ENCODE measurements around the gene ZNF280D. TPM values are rescaled to one million over a fixed set of nuclear protein-coding genes. Genes with fewer than 3 reads are reported as not detected.

ZNF280D gene
- total and polyA plus RNA-seq, 2 donors (not counting 1 experiment from before 2014, with no cell fraction given) = 11.9 to 37.7 TPM

DNA sequence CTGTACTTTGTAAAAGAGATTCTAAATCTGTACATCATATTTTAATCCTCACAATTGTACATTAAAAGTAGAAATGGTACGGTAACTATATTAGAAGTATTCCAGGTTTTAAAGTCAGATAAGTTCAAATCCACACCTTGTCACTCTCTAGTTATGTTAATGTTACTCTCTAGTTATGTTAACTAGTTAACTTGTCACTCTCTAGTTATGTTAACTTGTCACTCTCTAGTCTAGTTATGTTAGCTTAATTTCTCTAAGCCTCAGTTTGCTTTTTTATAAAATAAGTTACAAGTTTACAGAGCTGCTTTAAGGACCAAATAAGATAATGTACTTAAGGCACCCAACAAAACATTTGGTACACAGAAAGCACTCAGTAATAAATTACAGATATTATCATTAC lies 42.6 kb downstream of the ZNF280D start:
- H3K4me3 ChIP-seq (replicated peaks in 1 of 4; ENCODE audit: control extremely low read depth in 1 of 4, insufficient read depth in 1 of 4, low read depth in 3 of 4, low read length in 4 of 4) = no peak overlapping the region
- no peaks in the 10 kb centered on the region for H4K20me1 ChIP-seq (ENCODE audit: control insufficient read depth, extremely low read depth, insufficient read depth, low read length)
- no peak overlapping the region for H3K4me2 ChIP-seq (ENCODE audit: extremely low read depth, insufficient read depth, low read length)
- H3K27ac ChIP-seq (ENCODE audit: insufficient read depth, low read length) = no peak overlapping the region
- H3K36me3 ChIP-seq (ENCODE audit: control insufficient read depth, insufficient read depth, low read length) = no peaks in the 10 kb centered on the region
- H3K9ac ChIP-seq (ENCODE audit: insufficient read depth, low read length) = no peak overlapping the region
- H3K4me1 ChIP-seq (ENCODE audit: control insufficient read depth, extremely low read depth, insufficient read depth, low read length) = no peaks in the 10 kb centered on the region
- TF ChIP-seq EZH2 (IDR thresholded peaks at IDR 0.05; ENCODE audit: low read length, missing control alignments) = no peak
- no peak for TF ChIP-seq CTCF (conservative IDR thresholded peaks at IDR 0.05 in 1 of 2, IDR thresholded peaks at IDR 0.05 in 1 of 2; ENCODE audit: low read depth in 1 of 2, low read length in 2 of 2)
- H3K9me3 ChIP-seq (ENCODE audit: control insufficient read depth, insufficient read depth, low read depth, low read length) = no peaks in the 10 kb centered on the region
- no peak overlapping the region for H2AFZ ChIP-seq (ENCODE audit: low read length)
- no peak for DNase-seq (ENCODE audit: low read depth in 2 of 2)
- H3K27me3 ChIP-seq (ENCODE audit: control insufficient read depth, insufficient read depth, low read length) = no peaks in the 10 kb centered on the region
- H3K79me2 ChIP-seq (ENCODE audit: control insufficient read depth, insufficient read depth, low read length) = no peaks in the 10 kb centered on the region

GRCh38 chr15:56683908-56684307 lies 49.4 kb downstream of the ZNF280D start:
- H3K4me2 ChIP-seq (ENCODE audit: extremely low read depth, insufficient read depth, low read length) = no peak overlapping the region
- H3K9me3 ChIP-seq (ENCODE audit: control insufficient read depth, insufficient read depth, low read depth, low read length) = no peaks in the 10 kb centered on the region
- TF ChIP-seq EZH2 (IDR thresholded peaks at IDR 0.05; ENCODE audit: low read length, missing control alignments) = no peak
- TF ChIP-seq CTCF (conservative IDR thresholded peaks at IDR 0.05 in 1 of 2, IDR thresholded peaks at IDR 0.05 in 1 of 2; ENCODE audit: low read depth in 1 of 2, low read length in 2 of 2) = no peak
- H3K9ac ChIP-seq (ENCODE audit: insufficient read depth, low read length) = no peak overlapping the region
- no peak for DNase-seq (ENCODE audit: low read depth in 2 of 2)
- H3K36me3 ChIP-seq (ENCODE audit: control insufficient read depth, insufficient read depth, low read length) = no peaks in the 10 kb centered on the region
- H3K27ac ChIP-seq (ENCODE audit: insufficient read depth, low read length) = no peak overlapping the region
- no peak overlapping the region for H2AFZ ChIP-seq (ENCODE audit: low read length)
- H3K27me3 ChIP-seq (ENCODE audit: control insufficient read depth, insufficient read depth, low read length) = no peaks in the 10 kb centered on the region
- H3K79me2 ChIP-seq (ENCODE audit: control insufficient read depth, insufficient read depth, low read length) = no peaks in the 10 kb centered on the region
- no peaks in the 10 kb centered on the region for H4K20me1 ChIP-seq (ENCODE audit: control insufficient read depth, extremely low read depth, insufficient read depth, low read length)
- H3K4me1 ChIP-seq (ENCODE audit: control insufficient read depth, extremely low read depth, insufficient read depth, low read length) = no peaks in the 10 kb centered on the region
- H3K4me3 ChIP-seq (replicated peaks in 1 of 4; ENCODE audit: control extremely low read depth in 1 of 4, insufficient read depth in 1 of 4, low read depth in 3 of 4, low read length in 4 of 4) = no peak overlapping the region

- Histone ChIP-seq H2AFZ (ENCODE audit: low read length) (no peak overlapping the region), H4K20me1 (ENCODE audit: control insufficient read depth, extremely low read depth, insufficient read depth, low read length) (no peaks in the 10 kb centered on the region), H3K27me3 (ENCODE audit: control insufficient read depth, insufficient read depth, low read length) (no peaks in the 10 kb centered on the region), H3K79me2 (ENCODE audit: control insufficient read depth, insufficient read depth, low read length) (no peaks in the 10 kb centered on the region), H3K36me3 (ENCODE audit: control insufficient read depth, insufficient read depth, low read length) (peaks cover 2% of the 10 kb centered on the region), H3K9me3 (ENCODE audit: control insufficient read depth, insufficient read depth, low read depth, low read length) (no peaks in the 10 kb centered on the region), H3K4me1 (ENCODE audit: control insufficient read depth, extremely low read depth, insufficient read depth, low read length) (no peaks in the 10 kb centered on the region), H3K9ac (ENCODE audit: insufficient read depth, low read length) (no peak overlapping the region), H3K27ac (ENCODE audit: insufficient read depth, low read length) (no peak overlapping the region), H3K4me3 (replicated peaks in 1 of 4; ENCODE audit: control extremely low read depth in 1 of 4, insufficient read depth in 1 of 4, low read depth in 3 of 4, low read length in 4 of 4) (no peak overlapping the region), H3K4me2 (ENCODE audit: extremely low read depth, insufficient read depth, low read length) (no peak overlapping the region)
- no peak for DNase-seq (ENCODE audit: low read depth in 2 of 2)
- no peak for TF ChIP-seq EZH2 (IDR thresholded peaks at IDR 0.05; ENCODE audit: low read length, missing control alignments)
Measured at GRCh38 chr15:56681113-56681512, 52.2 kb downstream of the ZNF280D start.
